Testis (tissue), 3 donors: ENCODE measurements around the gene DLG5. TPM values are rescaled to one million over a fixed set of nuclear protein-coding genes. Genes with fewer than 3 reads are reported as not detected.

Source experiments
- DNase-seq: peaks from one replicate; pipeline ENCODE4 v3.0.0-alpha.2; 2019
- H3K27ac ChIP-seq, 2 donors: fragments of 200-600 bp; sonication (generic); one replicate each; pipeline ENCODE4 v1.5.1; 2019
- H3K27me3 ChIP-seq: fragments of 200-600 bp; sonication (generic); one replicate; pipeline ENCODE4 v1.5.1; 2019
- H3K36me3 ChIP-seq: fragments of 200-600 bp; sonication (generic); one replicate; pipeline ENCODE4 v1.5.1; 2017; ENCODE audit warnings: low read depth; ENCODE audit errors: missing control alignments
- H3K4me1 ChIP-seq: fragments of 200-600 bp; sonication (generic); one replicate; pipeline ENCODE4 v1.5.1; 2019
- H3K4me3 ChIP-seq, 2 donors: fragments of 200-600 bp; sonication (generic); one replicate each; pipeline ENCODE4 v1.5.1; 2017 to 2019
- H3K9me3 ChIP-seq: fragments of 200-600 bp; sonication (generic); one replicate; pipeline ENCODE4 v1.5.1; 2017
- CTCF ChIP-seq, 3 experiments: fragments of 450-650 bp in 2 of 3; fragments of 200-600 bp in 1 of 3; sonication (generic) in 1 of 3; IDR thresholded peaks; one replicate each; pipeline ENCODE4 v1.5.1; 2016 to 2019; ENCODE audit warnings: antibody characterized with exemption in 3 of 3, mild to moderate bottlenecking in 2 of 3, moderate library complexity in 1 of 3
- POLR2A ChIP-seq: fragments of 450-650 bp; IDR thresholded peaks from one replicate; pipeline ENCODE4 v1.6.1; 2017; ENCODE audit warnings: antibody characterized with exemption, mild to moderate bottlenecking, moderate library complexity
- WGBS, 2 donors: methylation state at CpG; one replicate each; pipeline ENCODE4 v1.1.5; 2018; 5-methylcytosine and 5-hydroxymethylcytosine counted together
- intact Hi-C: fragments of 100-400 bp; cut with DNase I; formaldehyde crosslinking; loops from one replicate; pipeline ENCODE4 v1.15.1; 2023; ENCODE audit warnings: low total_unique reads
- polyA plus RNA-seq: library from polyadenylated mRNA; stranded (reverse); fragments of 350-450 nt; fragmentation: Illumina TruSeq; extraction: RNeasy Lipid Tissue Mini Kit (QIAGEN cat#74804); gene quantifications from one replicate; pipeline ENCODE4 v1.2.3, GENCODE V29; 2014; ENCODE audit warnings: low read depth, low replicate concordance; ENCODE audit not compliant: insufficient read depth
- total RNA-seq, 2 donors: library from RNA; depleted of rRNA; stranded (reverse); fragments of >200 nt; gene quantifications; one replicate each; pipeline ENCODE4 v1.2.3, GENCODE V29; 2016

DLG5 gene
- total and polyA plus RNA-seq, 3 donors from 2014 or later = 26.9 to 54.8 (median 50.1) TPM

DNA sequence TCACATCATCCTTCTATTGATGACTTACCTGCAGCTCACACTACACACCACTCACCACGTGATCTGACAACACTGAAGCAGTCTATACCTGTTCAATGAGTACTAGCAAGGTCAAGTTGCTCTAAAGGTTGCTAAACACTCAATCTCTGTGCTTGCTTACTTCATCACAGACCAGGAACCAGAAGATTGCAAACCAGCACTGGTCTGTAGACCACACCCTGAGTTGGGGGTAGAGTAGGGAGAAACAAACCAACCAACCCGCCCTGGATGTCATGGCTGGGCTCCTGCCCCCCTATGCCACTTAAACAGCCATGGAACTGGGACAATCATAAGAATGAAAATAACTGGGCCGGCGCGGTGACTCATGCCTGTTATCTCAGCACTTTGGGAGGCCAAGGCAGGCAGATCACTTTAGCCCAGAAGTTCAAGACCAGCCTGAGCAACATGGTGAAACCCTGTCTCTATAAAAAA lies 19.6 kb downstream of the DLG5 start:
- 89 to 94% methylated on average over 5 of the region's 5 CpGs for WGBS, 2 donors
- H3K27me3 ChIP-seq = no peaks in the 10 kb centered on the region
- H3K4me1 ChIP-seq = peaks cover 13% of the 10 kb centered on the region
- H3K27ac ChIP-seq = no peak overlapping the region
- H3K4me3 ChIP-seq = no peak overlapping the region
- DNase-seq = no peak
- intact Hi-C loops = no loop called here
- no peaks in the 10 kb centered on the region for H3K36me3 ChIP-seq
- H3K9me3 ChIP-seq = no peaks in the 10 kb centered on the region
- no peak for TF ChIP-seq POLR2A

- DNase-seq = no peak
- 48 to 75% methylated on average over 1 of the region's 1 CpG for WGBS, 2 donors
- no peaks in the 10 kb centered on the region for H3K27me3 ChIP-seq
- no peak for TF ChIP-seq CTCF (IDR thresholded peaks at IDR 0.05)
- no peak for TF ChIP-seq POLR2A
- H3K9me3 ChIP-seq = no peaks in the 10 kb centered on the region
- no peaks in the 10 kb centered on the region for H3K36me3 ChIP-seq
- no peak overlapping the region for H3K4me3 ChIP-seq
- H3K27ac ChIP-seq = no peak overlapping the region
- intact Hi-C loops = no loop called here
- peaks cover 19% of the 10 kb centered on the region for H3K4me1 ChIP-seq
Measured at GRCh38 chr10:77905781-77906180, 20.8 kb downstream of the DLG5 start.

- Histone ChIP-seq H3K9me3 (no peaks in the 10 kb centered on the region), H3K4me1 (peaks cover 19% of the 10 kb centered on the region), H3K36me3 (no peaks in the 10 kb centered on the region), H3K27me3 (no peaks in the 10 kb centered on the region), H3K27ac (no peak overlapping the region), H3K4me3 (no peak overlapping the region)
- intact Hi-C loops = no loop called here
- WGBS, 2 donors = 85 to 88% methylated on average over 9 of the region's 9 CpGs
- no peak for TF ChIP-seq POLR2A
- TF ChIP-seq CTCF (IDR thresholded peaks at IDR 0.05) = no peak
- DNase-seq = no peak
Measured at GRCh38 chr10:77905086-77905748, 21.3 kb downstream of the DLG5 start.

DNA sequence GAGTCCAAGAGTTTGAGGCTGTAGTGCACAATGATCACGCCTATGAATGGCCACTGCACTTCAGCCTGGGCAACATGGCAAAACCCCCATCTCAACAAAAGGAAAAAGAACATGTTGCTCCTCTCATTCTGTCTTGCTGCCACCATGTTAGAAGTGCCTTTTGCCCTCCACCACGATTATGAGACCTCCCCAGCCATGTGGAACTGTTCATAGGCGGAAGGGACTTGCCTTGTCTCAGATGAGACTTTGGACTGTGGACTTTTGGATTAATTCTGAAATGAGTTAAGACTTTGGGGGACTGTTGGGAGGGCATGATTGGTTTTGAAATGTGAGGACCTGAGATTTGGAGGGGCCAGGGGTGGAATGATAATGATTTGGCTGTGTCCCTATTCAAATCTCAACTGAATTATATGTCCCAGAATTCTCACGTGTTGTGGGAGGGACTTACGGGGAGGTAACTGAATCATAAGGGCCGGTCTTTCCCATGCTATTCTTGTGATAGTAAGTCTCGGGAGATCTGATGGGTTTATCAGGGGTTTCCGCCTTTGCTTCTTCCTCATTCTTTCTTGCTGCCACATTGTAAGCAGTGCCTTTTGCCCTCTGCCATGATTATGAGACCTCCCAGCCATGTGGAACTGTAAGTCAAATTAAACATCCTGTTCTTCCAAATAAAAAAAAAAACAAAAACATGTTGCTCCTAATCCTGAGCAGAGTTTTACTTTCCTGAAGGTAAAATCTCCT lies 22.3 kb downstream of the DLG5 start:
- Histone ChIP-seq H3K27me3 (no peaks in the 10 kb centered on the region), H3K36me3 (no peaks in the 10 kb centered on the region), H3K27ac (no peak overlapping the region), H3K4me1 (peaks cover 13% of the 10 kb centered on the region), H3K9me3 (no peaks in the 10 kb centered on the region), H3K4me3 (no peak overlapping the region)
- intact Hi-C loops = no loop called here
- TF ChIP-seq CTCF (IDR thresholded peaks at IDR 0.05) (no peak), POLR2A (no peak)
- no peak for DNase-seq
- 77 to 86% methylated on average over 8 of the region's 8 CpGs for WGBS, 2 donors

- Histone ChIP-seq H3K27me3 (no peaks in the 10 kb centered on the region), H3K4me3 (no peak overlapping the region), H3K36me3 (no peaks in the 10 kb centered on the region), H3K4me1 (peaks cover 17% of the 10 kb centered on the region), H3K27ac (no peak overlapping the region), H3K9me3 (no peaks in the 10 kb centered on the region)
- TF ChIP-seq CTCF (IDR thresholded peaks at IDR 0.05) (no peak), POLR2A (no peak)
- 86 to 91% methylated on average over 4 to 5 of the region's 5 CpGs for WGBS, 2 donors
- DNase-seq = no peak
- intact Hi-C loops = no loop called here
Measured at GRCh38 chr10:77902159-77902558, 24.4 kb downstream of the DLG5 start.
